K562 (cell line): Measurements from ENCODE around the gene TIMM23. TPM values are rescaled to one million over a fixed set of nuclear protein-coding genes. Genes with fewer than 3 reads are reported as not detected.

Experiments
- ATF1 ChIP-seq, 2 experiments: fragments of 450-650 bp in 1 of 2; IDR thresholded peaks; 2 replicates each; pipeline ENCODE4 v1.6.1; 2016; ENCODE audit warnings: missing compliant biosample characterization in 1 of 2, missing genetic modification characterization in 1 of 2
- CBX5 ChIP-seq: IDR thresholded peaks from 2 replicates; pipeline ENCODE4 v1.6.1; 2014; ENCODE audit warnings: low read depth, borderline replicate concordance
- CEBPB ChIP-seq: fragments of 450-650 bp; IDR thresholded peaks from 2 replicates; pipeline ENCODE4 v1.6.1; 2016; ENCODE audit warnings: missing genetic modification characterization, missing compliant biosample characterization
- CREM ChIP-seq: IDR thresholded peaks from 2 replicates; pipeline ENCODE4 v1.6.1; 2014; ENCODE audit warnings: antibody characterized with exemption, low read depth
- E2F3 ChIP-seq: fragments of 250-450 bp; sonication (Bioruptor Pico); IDR thresholded peaks from 2 replicates; pipeline ENCODE4 v1.4.0; 2020; ENCODE audit warnings: mild to moderate bottlenecking
- EP300 ChIP-seq: IDR thresholded peaks from 2 replicates; pipeline ENCODE4 v1.6.1; 2012; ENCODE audit warnings: low read length, improper control_type of control experiment
- EZH2 ChIP-seq: IDR thresholded peaks from 2 replicates; pipeline ENCODE4 v1.6.1; 2012; ENCODE audit warnings: low read depth, mild to moderate bottlenecking, inconsistent platforms, low read length, borderline replicate concordance
- FOXK2 ChIP-seq, 2 experiments: fragments of 450-650 bp; IDR thresholded peaks in 1 of 2; conservative IDR thresholded peaks in 1 of 2; 2 replicates each; pipeline ENCODE4 v1.6.1; 2016; ENCODE audit warnings: low read depth in 2 of 2, mild to moderate bottlenecking in 1 of 2
- FOXM1 ChIP-seq, 2 experiments: fragments of 450-650 bp in 1 of 2; sonication (generic) in 1 of 2; formaldehyde crosslinking in 1 of 2; IDR thresholded peaks; 2 replicates each; pipeline versions ENCODE4 v1.6.1 to v1.9.0; 2017 to 2022; ENCODE audit warnings: low read depth in 2 of 2, mild to moderate bottlenecking in 2 of 2, missing genetic modification reagents in 1 of 2, moderate library complexity in 1 of 2
- GABPB2 ChIP-seq: fragments of 250-450 bp; sonication (Bioruptor Pico); conservative IDR thresholded peaks from 2 replicates; pipeline ENCODE4 v1.5.1; 2021; ENCODE audit warnings: mild to moderate bottlenecking
- HMBOX1 ChIP-seq: sonication (generic); IDR thresholded peaks from 2 replicates; pipeline ENCODE4 v1.6.1; 2016
- JUND ChIP-seq, 2 experiments: IDR thresholded peaks; 2 replicates in 1 of 2; 3 replicates in 1 of 2; pipeline ENCODE4 v1.6.1; 2011; ENCODE audit warnings: borderline replicate concordance in 2 of 2, low read depth in 2 of 2, low read length in 2 of 2, improper control_type of control experiment in 1 of 2, missing biosample characterization in 1 of 2, missing genetic modification characterization in 1 of 2, missing genetic modification reagents in 1 of 2
- MAZ ChIP-seq, 2 experiments: fragments of 450-650 bp in 1 of 2; sonication (generic) in 1 of 2; formaldehyde crosslinking; IDR thresholded peaks in 1 of 2; conservative IDR thresholded peaks in 1 of 2; 2 replicates each; pipeline versions ENCODE4 v1.4.0 to v1.5.0; 2020; ENCODE audit warnings: mild to moderate bottlenecking in 1 of 2, missing genetic modification reagents in 1 of 2
- MYNN ChIP-seq, 2 experiments: sonication (generic); formaldehyde crosslinking in 1 of 2; IDR thresholded peaks; 2 replicates each; pipeline versions ENCODE4 v1.5.0 to v1.6.1; 2016 to 2020; ENCODE audit warnings: antibody characterized with exemption in 1 of 2, missing genetic modification reagents in 1 of 2
- NCOA1 ChIP-seq: fragments of 450-650 bp; IDR thresholded peaks from 2 replicates; pipeline ENCODE4 v1.6.1; 2016; ENCODE audit warnings: low read depth
- NCOA2 ChIP-seq, 2 experiments: fragments of 450-650 bp; IDR thresholded peaks; 2 replicates each; pipeline ENCODE4 v1.6.1; 2018; ENCODE audit warnings: mild to moderate bottlenecking in 2 of 2, moderate library complexity in 1 of 2; ENCODE audit not compliant: partially characterized antibody in 2 of 2
- NCOR1 ChIP-seq: fragments of 450-650 bp; IDR thresholded peaks from 2 replicates; pipeline ENCODE4 v1.6.1; 2016; ENCODE audit warnings: mild to moderate bottlenecking, moderate library complexity
- NR2C1 ChIP-seq, 2 experiments: fragments of 450-650 bp; IDR thresholded peaks; 2 replicates each; pipeline ENCODE4 v1.6.1; 2017; ENCODE audit warnings: mild to moderate bottlenecking in 2 of 2, antibody characterized with exemption in 1 of 2, inconsistent platforms in 1 of 2, missing compliant biosample characterization in 1 of 2, missing genetic modification characterization in 1 of 2
- POLR2AphosphoS5 ChIP-seq: IDR thresholded peaks from 2 replicates; pipeline ENCODE4 v1.6.1; 2011; ENCODE audit warnings: mild to moderate bottlenecking, low read depth, low read length, moderate library complexity; ENCODE audit not compliant: control insufficient read depth, insufficient read depth
- RFX7 ChIP-seq: fragments of 250-450 bp; sonication (Bioruptor Pico); IDR thresholded peaks from 2 replicates; pipeline ENCODE4 v1.5.1; 2021; ENCODE audit warnings: mild to moderate bottlenecking
- SMARCE1 ChIP-seq: fragments of 450-650 bp; IDR thresholded peaks from 2 replicates; pipeline ENCODE4 v1.7.1; 2016; ENCODE audit warnings: mild to moderate bottlenecking
- SPI1 ChIP-seq: IDR thresholded peaks from 2 replicates; pipeline ENCODE4 v1.6.1; 2011; ENCODE audit warnings: low read depth, low read length, control low read depth, borderline replicate concordance
- TAL1 ChIP-seq: fragments of 450-650 bp; IDR thresholded peaks from 2 replicates; pipeline ENCODE4 v1.6.1; 2016; ENCODE audit warnings: mild to moderate bottlenecking
- XRCC3 ChIP-seq: fragments of 450-650 bp; IDR thresholded peaks from 2 replicates; pipeline ENCODE4 v1.6.1; 2017; ENCODE audit warnings: mild to moderate bottlenecking, moderate library complexity
- XRCC4 ChIP-seq: IDR thresholded peaks from one replicate; pipeline ENCODE4 v1.6.1; 2011; ENCODE audit not compliant: insufficient read depth, insufficient read length; ENCODE audit errors: extremely low read depth
- ZNF197 ChIP-seq: fragments of 200-800 bp; sonication (Bioruptor generic); IDR thresholded peaks from 2 replicates; pipeline ENCODE4 v1.6.1; 2016; ENCODE audit warnings: low read depth, missing genetic modification characterization, missing compliant biosample characterization
- ZNF224 ChIP-seq: sonication (generic); formaldehyde crosslinking; IDR thresholded peaks from 2 replicates; pipeline ENCODE4 v1.8.0; 2022; ENCODE audit warnings: mild to moderate bottlenecking, missing genetic modification reagents
- ZNF668 ChIP-seq: fragments of 250-450 bp; sonication (Bioruptor Pico); IDR thresholded peaks from 2 replicates; pipeline ENCODE4 v1.8.0; 2022; ENCODE audit warnings: mild to moderate bottlenecking, inconsistent platforms
- ZNF77 ChIP-seq: fragments of 250-450 bp; sonication (Bioruptor Pico); IDR thresholded peaks from 2 replicates; pipeline ENCODE4 v1.5.0; 2020
- ZSCAN29 ChIP-seq: fragments of 450-650 bp; IDR thresholded peaks from 2 replicates; pipeline ENCODE4 v1.6.1; 2017
- polyA plus RNA-seq, 8 experiments: library from polyadenylated mRNA; depleted of rRNA in 4 of 8; stranded (reverse) in 5 of 8; unstranded in 3 of 8; fragments of >200 nt; fragmentation: Nextera tagmentation in 2 of 8; fragmentation: Illumina TruSeq in 1 of 8; extraction: Ambion mirVana in 2 of 8; extraction: Trizol in 1 of 8; gene quantifications; 2 replicates each; pipeline versions ENCODE4 v1.2.1 to v1.2.3, GENCODE V29; 2011 to 2014; ENCODE audit warnings: inconsistent platforms in 1 of 8, missing spikeins in 1 of 8
- total RNA-seq, 7 experiments: library from RNA; depleted of rRNA in 6 of 7; stranded (reverse); fragments of >200 nt in 6 of 7; fragmentation: Illumina TruSeq in 2 of 7; extraction: Trizol in 2 of 7; gene quantifications; 2 replicates each; pipeline versions ENCODE4 v1.2.1 to v1.2.3, GENCODE V29; 2011 to 2021; ENCODE audit warnings: low replicate concordance in 1 of 7

Gene TIMM23
- total and polyA plus RNA-seq, 9 of the 15 experiments (the other 6 are each of a cell fraction or from before 2014, with no cell fraction given), result 148 to 280 (median 183) TPM

- TF ChIP-seq CEBPB (tag) (peak; percentile 45; the same call in 1 of the 2 replicates), RFX7 (CRISPR knock-in tag) (no peak), SMARCE1 (peak; percentile 92), TAL1 (peak; percentile 92), NCOA2 (IDR thresholded peaks at IDR 0.05; ENCODE audit: partially characterized antibody in 2 of 2) (no peak), E2F3 (CRISPR knock-in tag) (no peak), XRCC4 (no peak), ATF1 (CRISPR knock-in tag; IDR thresholded peaks at IDR 0.05) (no peak), ATF1 (tag; IDR thresholded peaks at IDR 0.05) (peak; percentile 0; the same call in 1 of the 2 replicates), POLR2AphosphoS5 (peak; percentile 69), GABPB2 (CRISPR knock-in tag) (no peak), HMBOX1 (peak; percentile 95), CREM (peak; percentile 57), MYNN (IDR thresholded peaks at IDR 0.05) (peak; percentile 53; the same call in 1 of the 2 replicates), MYNN (CRISPR knock-in tag; IDR thresholded peaks at IDR 0.05) (no peak), JUND (IDR thresholded peaks at IDR 0.05; ENCODE audit: borderline replicate concordance, low read depth, low read length) (peak; percentile 74), JUND (tag; IDR thresholded peaks at IDR 0.05; ENCODE audit: borderline replicate concordance, low read depth, low read length) (peak; percentile 69; the same call in 2 of the 3 replicates), ZNF668 (CRISPR knock-in tag) (no peak), ZNF224 (CRISPR knock-in tag) (no peak), NCOA1 (peak; percentile 75; the same call in 1 of the 2 replicates), MAZ (CRISPR knock-in tag; conservative IDR thresholded peaks at IDR 0.05 in 1 of 2, IDR thresholded peaks at IDR 0.05 in 1 of 2) (no peak), NCOR1 (peak; percentile 88), SPI1 (0 out of 2 replicates have a peak, but pooled peaks have one; percentile 15), EZH2 (no peak), ZSCAN29 (no peak), ZNF77 (CRISPR knock-in tag) (no peak), ZNF197 (CRISPR knock-in tag) (no peak), NR2C1 (IDR thresholded peaks at IDR 0.05) (no peak), NR2C1 (tag; IDR thresholded peaks at IDR 0.05) (no peak), FOXM1 (IDR thresholded peaks at IDR 0.05; ENCODE audit: low read depth) (peak; percentile 77), FOXM1 (CRISPR knock-in tag; IDR thresholded peaks at IDR 0.05; ENCODE audit: low read depth) (no peak), CBX5 (no peak), FOXK2 (conservative IDR thresholded peaks at IDR 0.05 in 1 of 2, IDR thresholded peaks at IDR 0.05 in 1 of 2; ENCODE audit: low read depth in 2 of 2) (peak; percentile 75 to 81), XRCC3 (no peak), EP300 (peak; percentile 93)
Measured at GRCh38 chr10:46018453-46019176, 46.3 kb downstream of the TIMM23 start (continued).
